GM19043 (cell line): ENCODE measurements around the gene SYT6.

Source experiments
- ATAC-seq: cut with Tn5 transposase; IDR thresholded peaks from one replicate; pipeline ENCODE4 v1.9.1; 2021; ENCODE audit warnings: low read depth; ENCODE audit not compliant: unreplicated experiment

The SYT6 gene

DNA sequence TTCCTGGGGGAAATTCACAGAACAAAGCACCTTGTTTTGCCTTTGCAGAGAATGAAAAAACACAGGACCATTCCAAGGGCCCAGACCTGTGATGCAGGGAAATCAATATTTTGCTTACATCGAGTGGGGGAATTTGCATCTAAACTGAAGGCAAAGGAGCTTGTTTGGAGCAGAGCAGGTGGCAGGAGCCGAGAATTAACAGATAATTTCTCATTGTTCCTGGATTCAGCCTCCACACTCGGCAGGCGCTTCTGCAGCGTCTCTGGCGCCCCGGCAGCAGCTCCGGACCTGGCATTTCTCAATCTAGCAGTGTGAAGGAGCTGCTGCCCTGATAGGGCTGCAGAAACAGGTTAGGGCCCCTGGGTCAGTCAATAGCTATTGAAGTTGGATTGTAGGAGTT lies 2.0 kb upstream of the SYT6 start:
- no peak for ATAC-seq

DNA sequence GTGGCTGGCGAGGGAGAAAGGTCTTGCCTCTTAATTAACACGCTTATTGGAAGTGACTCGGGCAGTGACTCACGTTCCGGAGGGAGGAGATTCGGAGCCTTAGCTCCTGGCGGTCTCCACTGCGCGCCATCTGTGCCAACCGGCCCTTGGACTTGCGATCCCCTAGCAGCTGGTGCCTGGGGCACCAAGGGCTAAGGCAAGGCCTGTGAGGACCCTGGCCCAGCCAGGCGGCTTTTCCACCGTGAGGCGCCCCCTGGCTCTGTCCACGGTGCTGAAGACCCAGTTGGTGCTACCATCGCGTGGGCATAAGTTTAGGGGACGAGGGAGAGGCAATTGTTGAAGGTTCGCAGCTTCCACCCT lies 1.3 kb upstream of the SYT6 start:
- ATAC-seq: no peak

DNA sequence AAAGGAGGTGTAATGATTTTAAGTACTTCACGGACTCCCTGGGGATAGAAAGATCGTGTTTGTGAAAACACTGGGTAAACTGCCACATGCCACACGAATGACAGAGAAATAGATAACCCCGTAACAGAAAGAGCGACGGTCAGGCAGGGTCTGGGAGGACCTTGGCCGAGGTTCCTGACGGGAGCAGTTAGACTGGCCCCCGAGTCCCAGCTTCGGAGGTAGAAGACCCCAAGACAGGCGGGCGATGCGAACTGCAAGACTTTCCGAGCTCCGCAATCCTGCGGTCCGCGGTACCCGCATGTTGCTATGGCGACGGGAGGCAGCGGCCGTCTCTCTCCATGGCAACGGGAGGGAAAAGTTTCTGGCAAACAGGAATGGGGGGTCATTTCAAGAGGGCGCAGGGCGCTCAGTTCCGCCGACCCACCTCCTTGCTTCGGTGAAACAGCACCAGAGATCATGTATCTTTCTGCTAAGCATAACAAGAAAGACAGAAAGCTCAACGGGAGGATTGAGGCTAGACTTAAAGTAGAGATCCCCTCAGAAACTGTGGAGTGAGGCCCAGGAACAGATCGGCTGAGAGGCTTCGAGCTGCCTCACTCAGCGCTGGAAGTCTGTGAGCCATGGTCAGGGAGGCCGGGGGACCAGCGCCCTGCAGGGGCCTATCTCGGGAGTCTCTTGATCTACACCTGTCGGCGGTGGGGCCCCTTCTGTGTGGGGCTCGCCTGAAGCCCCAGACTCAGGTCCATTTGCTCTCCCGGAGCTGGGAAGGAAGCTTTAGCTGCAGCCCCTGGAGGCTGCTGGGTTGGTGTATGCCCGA lies 685 bp upstream of the SYT6 start:
- no peak for ATAC-seq

DNA sequence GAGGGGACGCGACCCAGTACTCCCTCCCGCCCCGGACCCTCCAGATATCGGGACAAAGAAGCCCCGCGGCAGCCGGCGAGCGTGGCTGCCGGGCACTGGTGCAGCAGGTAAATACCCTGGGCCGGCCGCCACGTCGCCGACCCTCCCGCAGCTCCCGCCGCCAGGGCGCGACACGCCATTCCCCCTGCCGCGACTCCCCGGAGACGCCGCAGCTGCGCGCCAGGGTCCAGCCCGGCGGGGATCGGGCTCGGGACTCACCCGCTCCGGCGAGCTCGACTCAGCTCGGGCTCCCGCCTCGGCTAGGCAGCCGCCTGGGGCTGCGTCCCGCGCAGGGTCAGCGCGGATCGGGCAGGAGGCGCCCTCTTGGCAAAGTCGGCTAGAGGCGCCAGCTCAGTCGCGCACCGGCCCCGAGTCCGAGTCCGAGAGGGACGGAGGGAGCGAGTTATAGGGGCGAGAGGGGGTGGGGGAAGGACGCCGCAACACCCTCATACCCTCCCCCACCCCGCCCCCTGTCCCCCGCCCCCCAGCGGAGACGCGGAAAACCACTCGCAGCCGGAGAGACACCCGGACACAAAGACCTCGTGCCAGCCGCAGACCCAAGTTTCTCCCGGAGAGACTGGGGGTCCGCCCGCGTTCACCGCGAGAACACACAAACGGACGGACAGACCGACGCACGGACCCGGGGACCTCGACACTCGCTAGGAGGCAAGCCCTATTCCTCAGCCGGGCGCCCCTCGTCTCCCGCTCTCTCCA lies 985 bp downstream of the SYT6 start:
- ATAC-seq: no peak

DNA sequence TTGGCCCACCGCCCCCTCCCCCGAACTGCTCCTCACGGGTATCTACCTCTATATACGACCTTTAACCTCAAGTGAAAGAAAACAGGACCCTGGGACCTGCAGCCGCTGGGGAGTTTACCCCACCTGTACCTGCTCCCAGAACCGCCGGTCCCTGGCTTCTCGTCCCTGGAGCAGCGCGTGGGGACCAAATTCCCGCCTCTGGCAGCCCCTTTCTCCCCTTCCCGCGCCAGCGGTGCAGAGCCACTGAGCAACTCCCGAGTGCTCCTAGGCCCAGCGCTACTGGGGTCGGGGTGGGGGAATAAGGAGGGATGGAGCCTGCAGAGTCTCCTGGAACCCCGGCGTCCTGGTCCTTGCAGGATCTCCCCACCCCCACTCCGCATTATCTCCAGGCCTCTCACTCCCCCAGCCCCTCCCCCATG lies 1.6 kb downstream of the SYT6 start:
- no peak for ATAC-seq

DNA sequence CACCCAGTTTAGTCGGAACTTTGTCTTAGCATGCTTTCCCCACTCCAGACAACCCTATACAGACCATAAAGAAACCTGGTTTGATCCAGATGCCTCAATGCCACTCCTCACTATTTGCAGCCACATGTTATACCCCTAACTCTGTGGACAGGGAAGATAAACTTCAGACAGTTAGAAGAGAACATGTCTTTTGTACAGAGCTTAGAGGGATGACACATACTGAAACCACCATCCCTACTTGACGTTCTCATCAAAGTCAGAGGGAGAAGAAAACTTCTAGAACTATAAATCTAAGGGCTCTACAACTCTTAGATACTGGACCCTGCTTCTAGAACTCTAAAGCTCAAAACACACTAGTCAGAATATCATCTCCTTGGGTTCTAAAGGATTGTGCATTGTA lies 3.7 kb downstream of the SYT6 start:
- no peak for ATAC-seq

DNA sequence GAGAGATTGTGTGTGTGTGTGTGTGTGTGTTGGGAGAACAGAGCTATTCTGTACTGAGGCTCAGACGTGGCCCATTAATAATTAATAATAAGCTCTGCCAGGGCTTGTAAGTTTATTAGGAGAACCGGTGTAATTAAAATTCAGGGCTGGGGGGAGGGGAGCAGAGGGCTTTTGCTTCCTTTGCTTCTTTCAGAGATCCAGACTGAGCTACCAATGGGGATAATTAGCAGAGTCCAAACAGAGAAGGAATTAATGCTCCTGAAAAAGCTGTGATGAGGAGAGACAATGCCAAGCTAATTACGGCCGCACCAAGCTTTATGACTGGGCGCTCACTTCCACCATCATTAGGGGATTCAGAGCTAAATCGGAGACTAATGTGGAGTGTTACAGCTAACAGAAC lies 4.5 kb downstream of the SYT6 start:
- ATAC-seq: no peak

DNA sequence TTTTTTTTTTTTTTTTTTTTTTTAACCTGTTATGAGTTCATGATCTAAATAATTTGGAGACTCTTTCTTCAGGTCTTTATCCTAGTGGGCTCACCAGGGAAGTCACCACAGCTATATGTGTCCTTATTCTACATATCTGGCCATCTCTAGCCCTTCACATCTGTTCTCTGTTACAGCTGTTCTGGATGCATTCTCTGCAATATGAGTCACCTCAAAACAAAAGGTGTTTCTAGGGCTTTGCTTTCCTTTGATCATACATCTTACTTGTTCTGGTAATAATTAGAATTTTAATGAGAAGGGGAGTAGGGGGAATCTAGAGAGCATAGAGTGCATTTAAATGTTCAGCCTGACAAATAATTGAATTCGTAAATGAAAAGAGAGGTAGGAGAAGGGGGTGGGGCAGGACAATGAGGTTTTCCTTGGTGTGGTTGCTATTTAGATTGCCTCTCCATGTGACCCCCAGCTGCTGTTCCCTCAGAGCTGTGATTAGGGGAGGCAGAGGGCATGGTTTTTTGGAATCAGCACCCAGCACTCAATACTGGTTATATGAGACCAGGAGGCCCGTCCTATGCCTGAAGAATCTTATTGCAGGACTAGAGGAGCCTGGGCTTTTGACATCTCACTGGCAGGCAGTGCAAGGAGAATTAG lies 8.0 kb downstream of the SYT6 start:
- no peak for ATAC-seq

DNA sequence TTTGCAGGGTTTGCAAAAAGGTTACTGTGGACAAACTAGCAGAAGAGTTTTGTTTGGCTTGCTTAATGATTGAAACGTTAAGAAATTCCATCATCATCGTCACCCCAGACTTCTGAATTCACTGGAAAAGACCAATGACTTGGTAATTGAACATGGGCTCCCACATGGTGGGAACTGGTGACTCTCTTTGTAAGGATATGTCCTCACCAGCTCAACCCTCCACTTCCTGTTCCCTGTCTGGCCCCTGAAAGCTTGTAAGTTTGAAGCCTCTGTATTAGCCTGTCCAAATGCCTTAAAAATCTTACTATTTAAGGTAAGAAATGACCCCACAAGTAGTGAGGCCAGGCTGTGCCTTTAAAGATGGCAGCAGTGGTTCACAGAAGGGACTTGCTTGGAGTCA lies 9.7 kb downstream of the SYT6 start:
- ATAC-seq: no peak

DNA sequence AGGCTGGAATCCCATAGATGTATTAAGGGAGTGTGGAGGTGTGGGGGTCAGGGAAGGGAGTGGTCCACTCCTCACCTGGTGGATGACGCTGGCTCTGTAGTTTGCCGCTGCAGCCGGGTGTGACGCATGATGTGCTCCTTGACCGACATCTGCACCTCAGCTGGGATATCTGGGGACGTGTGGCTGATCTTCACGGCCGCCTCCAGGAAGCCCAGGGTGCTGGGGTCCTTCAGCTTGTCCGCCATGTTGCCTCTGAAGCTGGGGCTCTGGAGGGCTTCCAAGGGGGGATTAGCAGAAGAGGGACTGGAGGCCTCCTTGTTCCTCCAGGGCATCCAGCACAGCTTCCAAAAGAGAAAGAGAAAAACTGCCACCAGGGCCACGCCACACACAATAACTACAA lies 14.1 kb downstream of the SYT6 start:
- no peak for ATAC-seq

DNA sequence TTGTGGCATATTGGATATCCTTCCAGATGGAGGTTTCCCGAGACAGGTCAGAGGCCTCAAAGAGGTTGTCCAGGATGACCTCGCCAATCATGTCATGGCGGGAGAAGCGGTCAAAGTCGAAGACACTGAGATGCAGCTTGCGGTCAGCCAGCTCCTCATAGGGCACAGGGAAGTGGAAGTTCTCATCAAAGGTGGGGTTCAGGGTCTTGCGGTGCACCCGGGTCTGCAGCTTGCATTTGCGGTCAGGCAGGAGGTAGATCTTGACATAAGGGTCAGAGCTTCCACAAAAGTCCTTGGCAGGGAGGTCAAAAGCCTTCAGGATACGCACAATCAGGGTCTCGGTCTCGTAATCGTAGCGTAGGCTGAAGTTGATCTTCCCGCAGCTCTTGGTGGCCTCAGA lies 16.2 kb downstream of the SYT6 start:
- ATAC-seq: no peak

DNA sequence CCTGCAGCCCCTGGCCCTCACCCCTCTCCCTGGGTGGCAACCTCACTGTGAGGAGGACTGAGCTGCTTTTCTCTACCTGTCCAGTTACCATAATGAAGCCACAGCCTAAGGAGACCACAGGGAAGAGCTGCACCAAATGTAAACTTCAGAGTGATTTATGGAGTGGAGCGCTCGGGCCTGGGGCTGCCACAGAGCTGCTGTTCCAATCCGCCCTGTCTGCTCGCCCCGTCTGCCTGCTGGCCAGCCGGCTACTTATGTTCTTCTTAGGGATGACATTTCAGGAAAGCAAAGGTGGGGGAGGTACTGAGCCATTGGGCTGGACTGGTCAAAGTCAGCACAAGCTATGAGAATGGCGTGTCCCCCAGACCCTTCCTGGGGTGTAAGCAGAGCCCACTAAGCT lies 17.9 kb downstream of the SYT6 start:
- ATAC-seq: no peak

DNA sequence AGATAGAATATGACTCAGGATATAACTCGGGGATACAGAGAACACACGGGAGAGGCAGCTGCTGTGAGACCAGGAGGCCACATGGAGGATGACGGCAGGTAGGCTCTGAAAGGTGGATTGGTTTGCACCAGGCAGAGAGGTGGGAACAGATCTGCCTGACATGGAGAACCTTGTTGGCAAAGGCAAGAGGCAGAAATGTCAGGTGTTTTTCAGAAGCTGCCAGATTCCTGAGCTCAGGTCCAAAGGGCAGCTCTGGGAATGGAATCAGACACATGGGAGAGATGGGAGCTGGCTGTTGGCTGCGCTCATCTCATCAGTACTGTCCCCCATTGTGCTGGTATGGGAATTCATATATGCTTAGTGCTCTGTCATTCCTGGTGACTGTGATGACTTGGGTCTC lies 19.2 kb downstream of the SYT6 start:
- no peak for ATAC-seq

DNA sequence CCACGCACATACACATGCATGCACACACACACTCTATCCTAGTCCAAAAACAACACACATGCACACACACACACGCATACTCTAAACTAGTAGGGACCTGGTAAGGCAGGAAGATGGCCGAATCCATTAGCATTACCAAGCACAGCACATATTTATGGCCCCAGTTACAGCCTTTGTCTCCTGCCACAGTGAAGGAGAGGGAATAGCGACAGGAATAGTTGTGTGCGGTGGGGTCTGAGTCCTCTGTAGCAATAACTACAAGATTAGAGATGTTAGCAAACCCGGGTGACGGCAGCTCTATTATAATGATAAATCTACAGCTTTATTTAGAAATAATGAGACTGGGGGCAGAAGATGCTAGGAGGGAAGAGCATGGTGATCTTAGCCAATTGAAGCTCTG lies 20.5 kb downstream of the SYT6 start:
- no peak for ATAC-seq

DNA sequence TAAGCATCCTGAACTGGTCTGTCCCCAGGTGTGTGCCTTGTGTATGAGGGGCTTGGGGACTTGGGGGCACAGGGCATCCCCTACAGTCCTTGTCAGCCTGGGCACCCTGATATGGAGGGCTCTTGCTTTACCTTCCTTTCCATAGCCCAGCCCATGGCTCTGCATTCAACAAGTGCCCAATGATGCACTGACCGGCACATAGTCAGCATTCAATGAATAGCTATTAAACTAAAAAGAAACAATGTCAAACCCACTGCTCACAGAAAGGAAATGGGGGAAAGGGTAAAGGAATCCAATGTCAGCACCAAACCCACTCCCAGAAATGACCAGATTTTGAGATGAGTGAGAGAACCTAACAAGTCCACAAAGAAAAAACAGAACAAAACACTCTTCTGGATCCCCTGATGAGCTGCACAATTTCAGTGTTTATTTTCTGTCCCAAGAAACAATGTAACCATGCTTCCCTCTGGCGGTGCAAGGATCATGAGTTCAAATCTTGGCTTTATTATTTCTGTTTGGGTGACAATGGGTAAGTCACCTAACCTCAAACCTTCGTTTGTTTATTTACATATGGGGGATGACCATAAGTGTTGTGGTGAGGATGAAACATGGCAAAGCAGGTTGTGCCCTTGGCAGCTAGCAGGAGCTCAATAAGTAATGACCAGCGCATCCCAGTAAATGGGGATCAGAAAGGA lies 22.0 kb downstream of the SYT6 start:
- ATAC-seq: no peak

DNA sequence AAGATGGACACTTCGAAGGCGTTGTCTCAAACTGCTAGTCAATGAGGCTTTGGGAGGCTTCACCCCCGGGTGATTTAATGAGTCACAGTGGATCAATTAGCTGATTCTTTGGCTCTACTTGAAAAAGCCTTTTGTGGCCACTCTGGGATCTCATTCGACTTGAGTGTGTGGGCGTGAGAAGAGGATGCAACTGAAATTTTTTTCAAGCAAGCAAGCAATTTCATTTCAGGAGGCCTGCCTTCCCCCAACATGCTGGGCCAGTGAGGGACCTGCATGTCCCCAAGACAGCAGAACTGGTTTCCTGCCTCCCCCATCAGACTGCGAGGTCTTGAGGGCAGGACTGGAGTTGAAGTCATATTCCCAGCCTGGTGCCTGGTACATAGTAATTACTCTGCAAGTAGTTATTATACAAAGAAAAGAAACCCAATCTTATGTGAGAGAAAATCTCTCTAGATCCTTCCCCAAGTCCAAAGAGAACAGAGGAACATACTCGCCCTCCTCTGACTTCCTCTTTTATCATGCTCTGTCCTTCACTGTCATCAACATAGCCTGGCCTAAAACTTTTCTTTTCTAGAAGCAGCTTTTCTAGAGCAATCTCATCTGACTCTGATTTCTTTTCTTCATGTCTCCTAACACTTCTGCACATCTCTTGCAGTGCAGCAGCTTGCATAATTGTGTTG lies 22.7 kb downstream of the SYT6 start:
- ATAC-seq: no peak

DNA sequence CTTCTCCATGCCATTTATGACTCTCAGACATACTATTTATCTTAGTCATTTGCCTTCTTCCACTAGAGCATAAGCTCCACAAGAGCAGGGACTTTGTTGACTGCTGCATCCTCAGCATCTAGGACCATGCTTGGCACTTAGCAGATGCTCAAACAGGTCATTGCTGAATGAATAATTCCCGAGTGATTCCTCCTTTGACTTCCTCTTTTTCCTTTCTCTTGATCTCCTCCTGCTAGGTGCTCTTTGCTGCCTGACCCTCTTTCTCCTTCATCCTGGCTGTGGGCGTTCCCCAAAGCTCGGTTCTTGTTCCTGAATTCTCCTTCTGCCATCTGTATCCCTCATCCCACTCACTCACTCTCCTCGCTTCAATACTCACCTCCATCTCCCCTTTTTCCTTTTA lies 23.5 kb downstream of the SYT6 start:
- ATAC-seq: no peak

DNA sequence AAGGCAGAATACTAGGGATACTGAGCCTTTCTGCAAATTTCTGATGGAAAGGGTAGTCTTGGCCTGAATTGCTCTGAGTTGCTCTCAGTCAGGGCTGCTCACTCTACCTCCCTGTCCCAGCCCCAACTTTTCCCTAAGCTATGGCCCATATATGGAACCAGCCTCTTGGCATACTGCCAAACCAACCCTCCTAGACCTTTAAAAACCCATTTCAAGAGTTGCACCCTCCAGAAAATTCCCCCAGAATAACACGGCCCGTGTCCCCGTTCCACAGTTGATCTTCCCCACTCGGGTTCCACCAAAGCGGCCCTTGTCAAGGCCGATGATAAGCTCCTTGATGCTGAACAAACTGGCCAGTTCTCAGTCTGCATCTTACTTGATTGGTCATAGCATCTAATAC lies 25.4 kb downstream of the SYT6 start:
- no peak for ATAC-seq

DNA sequence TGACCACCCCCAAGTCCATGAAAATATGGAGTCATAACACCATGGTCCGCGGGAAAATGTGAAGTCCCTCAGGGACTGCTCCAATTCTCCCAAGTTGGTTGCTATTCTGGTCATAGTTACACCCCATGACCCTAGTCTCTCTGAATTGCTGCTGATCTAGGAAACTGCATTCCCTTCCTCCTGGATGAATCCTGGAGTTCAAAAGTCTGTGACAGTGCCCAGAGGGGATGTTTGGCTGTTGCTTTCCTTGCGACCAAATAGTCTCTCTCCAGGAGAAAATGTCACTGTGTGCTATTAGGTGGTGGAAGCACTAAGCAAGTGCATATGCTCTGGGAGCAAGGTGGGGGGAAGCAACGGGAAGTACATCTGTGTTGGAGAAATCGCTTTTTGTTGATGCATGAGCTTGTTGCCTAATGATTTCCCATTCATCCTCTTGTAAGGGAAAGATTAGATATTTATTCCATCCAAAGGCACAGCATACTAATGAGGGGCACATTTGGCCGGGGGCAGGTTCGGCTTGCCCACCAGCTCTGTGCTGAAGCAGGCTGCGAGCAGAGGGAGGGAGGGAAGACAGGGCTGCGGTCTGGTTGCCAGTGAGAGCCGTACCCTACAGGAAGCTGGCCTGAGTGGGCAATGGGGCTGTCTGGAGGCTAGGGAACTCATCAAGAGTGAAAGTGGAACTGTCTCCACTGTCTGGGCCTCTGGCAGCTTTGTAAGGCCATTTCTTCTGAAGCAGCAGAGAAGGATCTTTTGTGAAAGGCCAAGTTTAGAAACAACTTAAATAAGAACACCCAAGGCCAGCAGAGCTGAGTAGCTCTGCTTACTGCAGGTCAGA lies 27.2 kb downstream of the SYT6 start:
- peak; percentile 78 for ATAC-seq

DNA sequence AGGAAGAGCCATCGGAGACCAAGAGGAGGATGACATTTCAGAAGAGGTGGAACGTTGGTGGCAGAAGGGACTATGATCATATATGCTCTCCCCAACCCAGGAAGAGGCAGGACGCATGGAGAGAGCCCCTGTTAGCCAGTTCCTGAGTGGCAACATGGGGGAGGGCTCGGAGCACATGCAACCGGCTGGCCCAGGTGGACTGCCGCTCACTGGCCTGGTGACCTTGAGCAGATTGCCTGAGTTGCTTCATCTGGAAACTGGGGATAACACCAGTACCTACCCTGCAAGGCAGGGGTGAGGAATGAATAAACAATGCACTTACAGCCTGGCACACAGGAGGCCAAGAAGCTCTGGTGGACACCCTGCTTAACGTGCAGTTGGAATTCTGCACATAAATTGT lies 29.0 kb downstream of the SYT6 start:
- ATAC-seq: no peak
